Testis (tissue), 2 donors: ENCODE data around the gene TNFRSF1A.

Experiments
- CTCF ChIP-seq, 3 experiments: fragments of 450-650 bp in 2 of 3; fragments of 200-600 bp in 1 of 3; sonication (generic) in 1 of 3; IDR thresholded peaks; one replicate each; pipeline ENCODE4 v1.5.1; 2016 to 2019; ENCODE audit warnings: antibody characterized with exemption in 3 of 3, mild to moderate bottlenecking in 2 of 3, moderate library complexity in 1 of 3
- POLR2A ChIP-seq: fragments of 450-650 bp; IDR thresholded peaks from one replicate; pipeline ENCODE4 v1.6.1; 2017; ENCODE audit warnings: antibody characterized with exemption, mild to moderate bottlenecking, moderate library complexity

DNA sequence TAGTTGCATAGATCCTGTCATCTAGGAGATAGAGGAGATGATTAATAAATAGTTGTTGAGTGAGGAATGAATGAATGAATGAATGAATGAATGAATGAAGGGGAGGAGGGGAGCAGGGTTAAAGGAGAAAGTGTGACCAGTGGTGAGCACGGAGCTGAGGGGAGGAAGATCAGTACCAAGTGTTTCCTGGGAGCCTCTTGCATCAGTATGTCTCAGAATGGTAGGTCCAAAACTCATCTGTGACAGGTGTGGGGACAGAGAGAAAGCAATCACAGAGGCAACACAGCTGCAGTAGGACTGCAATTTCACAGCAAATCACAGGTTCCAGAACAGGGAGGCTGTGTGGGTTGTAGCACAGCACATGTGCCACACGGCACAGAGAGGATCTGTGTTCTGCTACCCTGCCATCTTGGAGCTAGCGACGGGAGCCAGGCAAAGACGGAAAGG lies 14.5 kb upstream of the TNFRSF1A start:
- no peak for TF ChIP-seq CTCF (IDR thresholded peaks at IDR 0.05)
- TF ChIP-seq POLR2A: no peak
